GM18511 (cell line): ENCODE measurements around the gene LRRK1.

Experiments
- ATAC-seq: cut with Tn5 transposase; IDR thresholded peaks from one replicate; pipeline ENCODE4 v1.9.1; 2021; ENCODE audit warnings: mild to moderate bottlenecking, moderate library complexity; ENCODE audit not compliant: unreplicated experiment

The LRRK1 gene

DNA sequence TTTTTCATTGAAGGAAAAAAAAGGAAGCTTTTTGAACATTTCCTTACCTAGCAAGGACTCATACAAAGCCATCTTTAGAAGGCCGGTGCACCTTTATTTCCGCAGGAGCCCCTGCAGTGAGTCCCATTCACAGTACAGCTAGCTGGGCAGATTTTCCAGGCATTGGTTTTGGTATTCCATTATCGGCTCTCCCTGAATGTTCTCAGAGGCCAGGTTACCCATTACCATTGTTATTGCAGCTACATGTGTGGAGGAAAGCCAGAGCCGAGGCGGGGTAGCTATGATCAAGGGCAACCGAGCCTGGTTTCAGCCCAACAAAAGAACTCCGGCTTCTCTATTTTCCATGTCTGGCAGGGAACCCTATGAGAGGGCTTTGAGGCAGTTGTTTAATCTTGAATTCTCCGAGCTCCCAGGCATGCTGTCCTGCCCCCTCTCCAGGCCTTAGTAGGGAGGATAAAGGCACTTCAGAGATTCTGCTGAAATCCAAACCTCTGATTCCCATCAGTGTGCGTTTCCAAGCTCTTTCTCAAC is 100.3 kb downstream of the LRRK1 start:
- no peak for ATAC-seq

DNA sequence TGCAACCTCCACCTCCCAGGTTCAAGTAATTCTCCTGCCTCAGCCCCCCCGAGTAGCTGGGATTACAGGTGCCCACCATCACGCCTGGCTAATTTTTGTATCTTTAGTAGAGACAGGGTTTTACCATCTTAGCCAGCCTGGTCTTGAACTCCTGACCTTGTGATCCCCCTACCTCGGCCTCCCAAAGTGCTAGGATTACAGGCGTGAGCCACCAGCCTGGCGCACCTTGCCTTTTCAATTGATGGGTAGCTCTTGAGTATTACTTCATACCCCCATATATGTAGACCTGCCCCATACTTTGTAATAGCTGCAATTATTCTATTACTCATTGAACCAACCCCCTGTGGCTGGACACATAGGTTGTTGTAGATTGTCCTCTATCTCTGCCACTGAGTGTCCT is 101.3 kb downstream of the LRRK1 start:
- no peak for ATAC-seq

DNA sequence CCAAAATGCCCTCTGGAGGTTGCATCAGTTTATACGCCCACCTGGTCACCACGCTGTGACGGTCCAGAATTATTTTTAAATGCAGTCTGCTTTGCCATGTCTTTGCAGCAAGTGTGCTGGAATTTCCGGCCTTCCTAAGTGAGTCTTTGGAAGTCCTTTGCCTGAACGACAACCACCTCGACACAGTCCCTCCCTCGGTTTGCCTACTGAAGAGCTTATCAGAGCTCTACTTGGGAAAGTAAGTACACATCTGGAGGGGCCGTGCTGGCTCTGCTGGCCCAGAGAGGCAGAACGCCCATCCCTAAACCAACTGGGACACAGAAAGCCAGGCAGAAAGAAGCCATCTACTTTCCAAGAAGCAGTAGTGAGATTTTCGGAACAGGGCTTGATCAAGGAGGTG is 101.8 kb downstream of the LRRK1 start:
- ATAC-seq: no peak

- ATAC-seq: no peak
Observed at GRCh38 chr15:101022306-101022705, 103.1 kb downstream of the LRRK1 start.

DNA sequence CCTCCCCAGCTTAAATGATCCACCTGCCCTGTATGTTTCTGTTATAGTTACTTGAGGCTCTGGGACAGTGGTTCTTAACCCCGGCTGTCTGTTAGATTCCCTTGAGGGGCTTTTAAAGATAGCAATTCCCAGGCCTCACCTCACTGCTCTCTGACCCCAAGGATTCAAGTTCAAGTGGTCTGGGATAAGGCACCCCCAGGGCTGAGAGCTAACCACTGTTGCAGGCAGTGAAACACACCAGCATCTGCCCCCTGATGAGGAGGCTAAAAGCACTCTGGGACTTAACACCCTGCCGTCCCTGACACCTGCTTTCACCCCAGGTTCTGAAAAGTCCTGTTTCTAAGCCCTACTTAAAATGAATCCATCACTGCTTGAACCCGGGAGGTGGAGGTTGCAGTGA is 103.7 kb downstream of the LRRK1 start:
- no peak for ATAC-seq

- no peak for ATAC-seq
Observed at GRCh38 chr15:101023501-101024072, 104.4 kb downstream of the LRRK1 start.

DNA sequence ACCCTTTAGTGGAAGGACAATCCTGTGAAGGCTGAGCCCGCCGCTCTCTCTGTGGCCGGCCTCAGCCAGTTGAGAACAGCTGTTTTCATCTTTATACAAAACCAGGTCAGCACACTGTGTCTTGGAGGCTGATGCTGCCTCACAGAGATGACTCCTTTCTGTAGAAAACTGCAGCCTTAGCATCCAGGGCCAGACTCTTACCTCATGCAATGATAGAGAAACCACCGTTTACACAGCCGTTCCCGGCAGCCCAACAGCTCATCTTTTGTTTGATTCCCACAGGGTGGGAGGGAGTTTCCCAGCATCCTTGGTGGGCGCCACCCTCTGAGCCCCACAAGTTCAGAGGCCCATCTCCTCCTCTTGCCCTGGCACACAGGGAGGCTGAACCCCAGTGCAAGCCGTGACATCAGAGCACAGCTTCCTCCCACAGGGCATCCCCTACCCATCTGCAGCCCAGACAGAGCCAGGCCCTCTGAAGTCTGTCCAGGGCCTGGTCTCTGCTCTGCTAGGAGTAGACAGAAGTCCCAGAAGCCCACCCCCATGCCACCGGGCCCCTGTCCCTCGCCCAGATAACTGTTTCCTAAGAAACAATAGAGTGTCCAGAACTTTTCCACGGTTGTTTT is 105.0 kb downstream of the LRRK1 start:
- no peak for ATAC-seq

DNA sequence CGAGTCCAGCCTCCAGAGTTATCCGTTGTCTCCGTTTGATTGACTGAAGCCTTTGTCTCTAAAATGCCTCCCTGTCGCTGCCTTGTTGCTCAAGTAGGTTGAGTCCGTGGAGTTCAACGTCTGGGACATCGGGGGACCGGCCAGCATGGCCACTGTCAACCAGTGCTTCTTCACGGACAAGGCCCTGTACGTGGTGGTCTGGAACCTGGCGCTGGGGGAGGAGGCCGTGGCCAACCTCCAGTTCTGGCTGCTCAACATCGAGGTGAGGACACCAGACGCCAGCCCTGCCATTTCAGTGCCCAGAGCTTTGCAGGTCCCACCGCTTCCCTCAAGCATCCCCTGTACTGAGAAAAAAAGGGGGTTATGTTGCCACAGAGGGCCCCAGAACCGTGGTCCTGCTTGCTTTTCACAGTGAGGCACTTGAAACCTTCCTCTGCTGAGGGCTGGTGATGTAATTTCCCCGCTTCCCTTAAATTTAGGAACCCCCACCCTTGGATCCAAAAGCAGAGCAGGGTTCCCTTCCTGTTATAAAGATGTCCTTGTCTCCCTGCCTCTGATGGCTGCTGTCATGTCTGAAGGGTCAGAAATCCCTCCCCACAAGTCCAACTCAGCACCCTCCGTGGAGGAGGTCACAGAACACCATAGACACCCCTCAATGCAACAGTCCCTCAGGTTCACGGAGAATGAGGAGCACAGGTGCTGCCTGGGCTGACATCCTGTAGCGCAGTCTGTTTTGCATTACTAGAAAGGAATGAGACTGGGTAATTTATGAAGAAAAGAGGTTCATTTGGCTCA is 105.7 kb downstream of the LRRK1 start:
- ATAC-seq: no peak

GRCh38 chr15:101025501-101025885 is 106.3 kb downstream of the LRRK1 start:
- no peak for ATAC-seq

- ATAC-seq: no peak
Observed at GRCh38 chr15:101025896-101026631, 106.9 kb downstream of the LRRK1 start.

DNA sequence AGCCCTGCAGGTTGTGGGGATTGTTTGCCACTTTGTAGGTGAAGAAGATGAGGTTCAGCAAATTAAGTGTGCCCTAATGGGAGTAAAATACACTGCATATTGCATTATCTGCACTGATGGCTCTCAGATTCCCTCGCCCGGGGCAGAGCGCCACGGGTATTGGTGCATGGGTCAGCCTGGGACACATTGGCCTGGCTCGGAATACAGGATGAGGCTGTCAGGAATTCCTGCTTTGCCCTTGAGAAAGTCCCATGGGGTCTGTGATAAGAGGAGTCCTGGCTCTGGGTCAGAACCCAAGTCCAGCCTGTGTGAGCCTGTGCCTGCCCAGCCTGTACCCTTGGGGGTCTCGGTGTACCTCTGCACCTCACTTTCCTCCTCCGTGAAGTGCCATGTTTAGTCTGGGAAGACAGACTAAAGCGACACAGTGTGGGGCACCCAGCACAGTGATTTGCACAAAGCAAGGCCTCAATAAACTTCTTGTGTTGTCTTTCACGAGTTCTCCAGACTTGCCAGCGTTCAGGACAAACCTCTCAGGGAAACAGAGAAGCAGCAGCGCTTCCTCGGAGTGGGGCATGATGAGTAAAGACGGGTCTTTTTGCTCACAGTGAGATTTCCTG is 107.6 kb downstream of the LRRK1 start:
- no peak for ATAC-seq

GRCh38 chr15:101027273-101027901 is 108.2 kb downstream of the LRRK1 start:
- no peak for ATAC-seq

GRCh38 chr15:101027920-101028319 is 108.8 kb downstream of the LRRK1 start:
- no peak for ATAC-seq

DNA sequence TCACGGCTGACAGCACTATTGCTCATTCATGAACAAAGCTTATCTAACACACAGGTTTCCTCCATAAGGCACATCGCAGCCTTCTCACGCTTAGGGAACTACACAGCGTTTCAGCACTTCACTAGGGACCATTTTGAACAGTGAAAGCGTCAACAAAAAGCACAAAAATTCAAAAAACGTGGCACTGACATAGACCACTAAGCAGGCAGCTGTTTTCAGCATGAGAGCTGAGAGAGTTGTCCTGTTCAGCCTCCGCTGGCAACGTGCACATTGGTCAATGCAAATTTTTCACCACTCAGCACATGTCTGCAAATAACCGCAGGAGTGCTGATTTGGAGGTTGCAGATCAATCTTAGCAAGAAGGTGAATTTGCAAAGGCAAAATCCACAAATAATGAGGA is 109.2 kb downstream of the LRRK1 start:
- no peak for ATAC-seq

DNA sequence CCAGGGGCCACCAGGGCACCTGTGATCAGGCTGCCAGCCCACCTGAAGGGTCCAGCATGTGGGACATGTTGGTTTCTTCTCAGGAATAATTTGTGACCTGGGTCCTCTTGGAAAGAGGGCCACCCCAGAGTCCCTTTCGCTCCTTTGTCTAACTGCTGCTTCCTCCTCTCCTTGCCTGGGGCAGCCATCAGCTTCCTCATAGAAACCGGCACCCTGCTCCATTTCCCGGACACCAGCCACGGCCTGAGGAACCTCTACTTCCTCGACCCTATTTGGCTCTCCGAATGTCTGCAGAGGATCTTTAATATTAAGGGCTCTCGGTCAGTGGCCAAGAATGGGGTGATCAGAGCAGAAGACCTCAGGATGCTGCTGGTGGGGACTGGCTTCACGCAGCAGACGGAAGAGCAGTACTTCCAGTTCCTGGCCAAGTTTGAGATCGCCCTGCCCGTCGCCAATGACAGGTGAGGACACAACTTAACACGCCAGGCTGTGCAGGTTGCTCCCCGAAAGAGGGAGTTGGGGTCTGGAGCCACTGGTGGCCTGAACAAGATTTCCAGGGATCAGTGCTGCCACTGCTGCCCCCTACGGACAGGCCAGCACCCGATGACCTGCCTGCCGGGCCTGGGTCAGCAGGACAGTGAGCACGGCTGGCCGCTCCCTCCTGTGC is 109.7 kb downstream of the LRRK1 start:
- ATAC-seq: no peak

- no peak for ATAC-seq
Observed at GRCh38 chr15:101029971-101030661, 111.0 kb downstream of the LRRK1 start.

GRCh38 chr15:101031213-101031612 is 112.1 kb downstream of the LRRK1 start:
- no peak for ATAC-seq

- ATAC-seq: no peak
Observed at GRCh38 chr15:101033801-101034200, 114.6 kb downstream of the LRRK1 start.

DNA sequence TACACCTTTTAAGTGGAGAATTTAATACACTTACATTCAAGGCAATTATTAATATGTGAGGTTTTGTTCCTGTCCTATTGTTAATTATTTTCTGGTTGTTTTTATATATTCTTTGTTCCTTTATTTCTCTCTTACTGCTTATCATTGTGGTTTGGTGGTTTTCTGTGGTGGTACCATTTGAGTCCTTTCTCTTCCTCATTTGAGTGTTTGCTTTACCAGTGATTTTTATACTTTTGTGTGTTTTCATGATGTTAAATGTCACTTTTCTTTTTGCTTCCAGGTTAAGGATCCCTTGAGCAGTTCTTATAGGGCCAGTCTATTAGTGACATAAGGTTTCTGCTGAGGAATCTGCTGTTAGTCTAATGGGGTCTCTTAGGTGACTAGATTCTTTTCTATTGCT is 116.5 kb downstream of the LRRK1 start:
- ATAC-seq: peak; percentile 85
